Thoracic aorta (tissue), 2 donors: ENCODE results near the gene SRXN1. TPM values are rescaled to one million over a fixed set of nuclear protein-coding genes. Genes with fewer than 3 reads are reported as not detected.

ENCODE experiments used
- ATAC-seq: fragments of 150-250 bp; one replicate; pipeline ENCODE4 v1.8.0; 2017; ENCODE audit warnings: low read depth; ENCODE audit not compliant: insufficient number of reproducible peaks, low FRiP score
- DNase-seq: peaks from one replicate; pipeline ENCODE4 v3.0.0-alpha.2; 2020; ENCODE audit warnings: low spot score
- H3K27ac ChIP-seq, 2 donors: fragments of 200-600 bp; sonication (generic); 1 replicate in 1 of 2; 2 replicates in 1 of 2; pipeline ENCODE4 v1.5.1; 2016; ENCODE audit warnings: mild to moderate bottlenecking in 2 of 2, moderate library complexity in 2 of 2
- H3K27me3 ChIP-seq: fragments of 200-600 bp; sonication (generic); replicated peaks from 2 replicates; pipeline ENCODE4 v1.6.0; 2016; ENCODE audit warnings: mild to moderate bottlenecking; ENCODE audit not compliant: insufficient read depth
- H3K36me3 ChIP-seq: fragments of 200-600 bp; sonication (generic); one replicate; pipeline ENCODE4 v1.5.1; 2016
- H3K4me1 ChIP-seq, 2 donors: fragments of 200-600 bp; sonication (generic); 1 replicate in 1 of 2; 2 replicates in 1 of 2; pipeline versions ENCODE4 v1.5.1 to v1.6.0; 2016; ENCODE audit warnings: low read depth in 2 of 2, mild to moderate bottlenecking in 1 of 2; ENCODE audit not compliant: control insufficient read depth in 1 of 2
- H3K4me3 ChIP-seq: fragments of 200-600 bp; sonication (generic); 2 replicates; pipeline ENCODE4 v1.5.1; 2016; ENCODE audit warnings: mild to moderate bottlenecking
- H3K9me3 ChIP-seq: fragments of 200-600 bp; sonication (generic); 2 replicates; pipeline ENCODE4 v1.5.1; 2016
- total RNA-seq, 2 donors: library from RNA; depleted of rRNA; stranded (reverse); fragments of >200 nt; gene quantifications; one replicate each; pipeline versions ENCODE4 v1.1.0 to v1.2.3, GENCODE V29; 2016
- TF ChIP-seq, protein P1 (sequence below): fragments of 200-600 bp; sonication (generic); IDR thresholded peaks from one replicate; pipeline ENCODE4 v1.5.1; 2019; ENCODE audit warnings: antibody characterized with exemption

SRXN1 gene
- total RNA-seq, 2 donors from 2014 or later, result 41.7 to 49.4 TPM

DNA sequence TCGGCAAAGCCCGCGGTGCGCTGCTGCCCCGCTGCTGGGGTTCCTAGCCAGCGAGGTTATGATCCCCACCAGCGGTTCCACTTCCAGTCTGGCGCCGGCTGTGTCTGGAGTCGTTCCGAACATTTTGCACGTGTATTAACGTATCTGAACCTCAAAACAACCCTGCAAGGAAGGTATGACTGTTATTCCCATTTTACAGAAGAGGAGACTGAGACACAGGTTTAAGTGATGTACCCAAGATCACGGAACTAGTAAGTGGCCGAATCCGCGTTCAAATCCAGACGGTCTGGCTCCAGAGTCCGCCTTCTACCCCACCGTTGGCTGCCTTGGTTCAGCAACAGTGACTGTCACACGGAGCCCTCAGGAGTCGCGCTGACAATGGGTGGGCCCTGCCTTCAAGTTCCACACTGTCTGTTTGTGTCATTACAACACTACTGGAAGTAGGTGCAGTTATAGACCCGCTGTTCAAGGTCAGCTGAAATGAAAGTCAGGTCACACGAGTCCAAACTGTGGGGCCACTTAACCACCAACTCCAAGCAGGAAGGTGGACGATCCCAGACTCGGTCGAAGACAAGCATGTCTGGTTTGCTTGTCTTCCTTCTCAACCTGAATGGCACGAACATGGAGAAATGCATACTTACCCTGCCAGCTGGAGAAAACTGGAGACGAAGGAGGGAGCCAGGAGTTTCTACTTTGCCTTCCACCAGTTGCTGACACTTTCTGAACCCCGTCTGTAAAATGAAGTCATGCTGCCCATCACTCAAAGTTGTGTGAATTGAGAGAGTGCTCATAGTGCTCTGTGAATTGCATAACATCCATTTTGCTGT, 803 bp upstream of the SRXN1 start:
- ATAC-seq, result no peak
- Histone ChIP-seq H3K36me3 (peaks cover 11% of the 10 kb centered on the region), H3K27ac (peak overlapping the region in 1 of 2 donors; percentile 78), H3K9me3 (no peaks in the 10 kb centered on the region), H3K4me1 (peaks cover 6 to 29% of the 10 kb centered on the region in 2 donors), H3K4me3 (peak overlapping the region; percentile 85), H3K27me3 (no peaks in the 10 kb centered on the region)
- no peak for DNase-seq
- TF ChIP-seq, protein P1, sequence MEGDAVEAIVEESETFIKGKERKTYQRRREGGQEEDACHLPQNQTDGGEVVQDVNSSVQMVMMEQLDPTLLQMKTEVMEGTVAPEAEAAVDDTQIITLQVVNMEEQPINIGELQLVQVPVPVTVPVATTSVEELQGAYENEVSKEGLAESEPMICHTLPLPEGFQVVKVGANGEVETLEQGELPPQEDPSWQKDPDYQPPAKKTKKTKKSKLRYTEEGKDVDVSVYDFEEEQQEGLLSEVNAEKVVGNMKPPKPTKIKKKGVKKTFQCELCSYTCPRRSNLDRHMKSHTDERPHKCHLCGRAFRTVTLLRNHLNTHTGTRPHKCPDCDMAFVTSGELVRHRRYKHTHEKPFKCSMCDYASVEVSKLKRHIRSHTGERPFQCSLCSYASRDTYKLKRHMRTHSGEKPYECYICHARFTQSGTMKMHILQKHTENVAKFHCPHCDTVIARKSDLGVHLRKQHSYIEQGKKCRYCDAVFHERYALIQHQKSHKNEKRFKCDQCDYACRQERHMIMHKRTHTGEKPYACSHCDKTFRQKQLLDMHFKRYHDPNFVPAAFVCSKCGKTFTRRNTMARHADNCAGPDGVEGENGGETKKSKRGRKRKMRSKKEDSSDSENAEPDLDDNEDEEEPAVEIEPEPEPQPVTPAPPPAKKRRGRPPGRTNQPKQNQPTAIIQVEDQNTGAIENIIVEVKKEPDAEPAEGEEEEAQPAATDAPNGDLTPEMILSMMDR, result no peak

- Histone ChIP-seq H3K4me1 (peaks cover 6 to 29% of the 10 kb centered on the region in 2 donors), H3K27me3 (no peaks in the 10 kb centered on the region), H3K27ac (peak overlapping the region; percentile 69 to 78), H3K4me3 (peak overlapping the region; percentile 85), H3K36me3 (peaks cover 22% of the 10 kb centered on the region), H3K9me3 (no peaks in the 10 kb centered on the region)
- DNase-seq, result no peak
- TF ChIP-seq, protein P1, result no peak
- ATAC-seq, result no peak
Measured at GRCh38 chr20:652615-653109, 338 bp downstream of the SRXN1 start.

DNA sequence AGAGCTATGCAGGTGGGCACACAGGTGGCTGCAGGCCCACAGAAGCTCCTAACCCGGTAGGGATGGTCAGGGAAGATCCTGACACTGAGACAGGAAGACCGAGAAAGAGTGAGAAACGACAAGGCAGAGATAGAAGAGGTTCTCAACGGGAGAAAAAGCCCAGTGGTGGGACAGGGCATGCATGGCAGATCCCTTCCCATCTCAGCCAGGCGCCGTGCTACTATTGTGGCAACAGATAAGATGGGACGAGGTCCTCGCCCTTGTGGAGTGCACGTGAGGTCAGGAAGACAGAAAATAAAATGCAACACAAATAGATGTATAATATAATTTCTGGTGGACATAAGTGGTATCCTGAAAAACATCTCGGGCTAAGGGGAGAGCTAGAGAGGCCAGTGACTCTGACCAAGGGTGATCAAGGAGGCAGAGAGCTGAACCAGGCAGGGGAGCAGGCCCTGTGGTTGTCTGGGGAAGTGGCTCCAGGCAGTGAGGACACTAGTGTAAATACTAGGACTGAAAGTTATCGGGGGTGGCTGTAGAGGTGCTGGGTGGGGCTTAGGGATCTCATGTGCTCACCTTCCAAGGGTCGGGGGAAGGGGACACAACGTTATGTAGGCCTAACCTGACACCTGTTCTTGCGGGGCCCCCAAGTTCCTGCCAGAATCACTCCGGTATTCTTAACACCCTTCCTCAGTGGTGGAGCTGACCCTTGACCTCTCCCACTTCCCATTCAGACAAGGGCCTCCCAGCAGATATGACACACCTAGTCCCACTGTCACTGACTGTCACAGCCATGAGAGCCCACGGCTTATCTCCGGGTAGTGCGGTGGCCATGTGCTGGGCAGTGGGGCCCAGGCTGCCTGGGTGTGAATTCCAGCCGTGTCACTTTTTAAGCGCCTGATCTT, 1.0 kb downstream of the SRXN1 start:
- no peaks in the 10 kb centered on the region for H3K9me3 ChIP-seq
- TF ChIP-seq, protein P1, result no peak
- ATAC-seq (no peak), DNase-seq (no peak)
- H3K4me1 ChIP-seq, result peaks cover 6 to 29% of the 10 kb centered on the region in 2 donors
- H3K27me3 ChIP-seq, result no peaks in the 10 kb centered on the region
- peak overlapping the region; percentile 85 for H3K4me3 ChIP-seq
- H3K27ac ChIP-seq, result peak overlapping the region; percentile 69 to 78
- H3K36me3 ChIP-seq, result peaks cover 24% of the 10 kb centered on the region

GRCh38 chr20:650954-651353, 2.0 kb downstream of the SRXN1 start:
- no peaks in the 10 kb centered on the region for H3K9me3 ChIP-seq
- ATAC-seq, result no peak
- H3K4me1 ChIP-seq, result peaks cover 6 to 29% of the 10 kb centered on the region in 2 donors
- H3K36me3 ChIP-seq, result peaks cover 24% of the 10 kb centered on the region
- no peak for DNase-seq
- TF ChIP-seq, protein P1, result no peak
- H3K4me3 ChIP-seq, result no peak overlapping the region
- no peak overlapping the region for H3K27ac ChIP-seq
- no peaks in the 10 kb centered on the region for H3K27me3 ChIP-seq

DNA sequence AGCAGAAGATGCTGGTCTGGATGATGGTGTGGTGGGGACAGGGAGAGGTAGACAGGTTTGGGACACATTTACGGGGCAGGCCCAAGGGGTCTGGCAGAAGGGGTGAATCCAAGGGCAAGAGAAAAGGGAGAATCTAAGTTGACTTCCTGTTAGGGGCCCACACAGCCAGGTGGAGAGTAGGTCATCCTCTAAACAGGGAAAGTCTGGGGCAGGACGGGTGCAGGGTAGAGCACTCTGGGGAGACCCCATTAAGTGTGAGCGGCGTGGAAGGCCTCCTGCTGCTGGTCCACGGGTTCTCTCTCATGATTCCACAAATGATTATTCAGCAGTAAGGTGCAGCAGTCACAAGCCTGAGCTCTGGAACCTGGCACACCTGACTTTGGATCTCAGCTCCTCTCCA, 2.7 kb downstream of the SRXN1 start:
- ATAC-seq (no peak), DNase-seq (no peak)
- no peaks in the 10 kb centered on the region for H3K27me3 ChIP-seq
- H3K36me3 ChIP-seq, result peaks cover 24% of the 10 kb centered on the region
- peaks cover 6 to 29% of the 10 kb centered on the region in 2 donors for H3K4me1 ChIP-seq
- no peak overlapping the region for H3K27ac ChIP-seq
- no peaks in the 10 kb centered on the region for H3K9me3 ChIP-seq
- no peak overlapping the region for H3K4me3 ChIP-seq
- TF ChIP-seq, protein P1, result no peak
